BJ (cell line): Measurements from ENCODE around the gene OPRL1. TPM values are rescaled to one million over a fixed set of nuclear protein-coding genes. Genes with fewer than 3 reads are reported as not detected.

Source experiments
- CTCF ChIA-PET: fragments of 350-600 bp; formaldehyde crosslinking; extraction: SDS; loops from one replicate; lab custom pipeline; 2021; ENCODE audit warnings: antibody characterized with exemption, inconsistent platforms; lab: Yijun Ruan, JAX
- POLR2A ChIA-PET: fragments of 300-600 bp; sonication (Branson Sonifier 250); formaldehyde crosslinking; extraction: SDS; loops from one replicate; lab custom pipeline; 2021; ENCODE audit warnings: antibody characterized with exemption; lab: Charles Lee
- DNase-seq: peaks from one replicate; pipeline ENCODE4 v3.0.0-alpha.2; 2011; ENCODE audit warnings: low read depth
- H3K27me3 ChIP-seq: 2 replicates; pipeline ENCODE4 v1.6.0; 2011; ENCODE audit warnings: low read length; ENCODE audit not compliant: control insufficient read depth, insufficient read depth
- H3K36me3 ChIP-seq: 2 replicates; pipeline ENCODE4 v1.5.1; 2011; ENCODE audit warnings: low read length; ENCODE audit not compliant: control insufficient read depth, insufficient read depth
- H3K4me3 ChIP-seq: 2 replicates; pipeline ENCODE4 v1.5.1; 2011; ENCODE audit warnings: low read depth, mild to moderate bottlenecking, control low read depth, low read length
- CTCF ChIP-seq: IDR thresholded peaks from 2 replicates; pipeline ENCODE4 v1.5.1; 2011; ENCODE audit warnings: low read depth, mild to moderate bottlenecking, control low read depth, inconsistent platforms, low read length, moderate library complexity; ENCODE audit not compliant: insufficient read depth
- polyA plus RNA-seq: library from polyadenylated mRNA; depleted of rRNA; stranded (reverse); fragments of >200 nt; gene quantifications from 2 replicates; pipeline ENCODE4 v1.2.3, GENCODE V29; 2011

Gene OPRL1
- polyA plus RNA-seq, 1 experiment: 0.97 TPM

GRCh38 chr20:64056639-64056888 is 23.3 kb upstream of the OPRL1 start:
- Histone ChIP-seq H3K4me3 (no peak overlapping the region), H3K27me3 (peaks cover 7% of the 10 kb centered on the region; the same call in 1 of the 2 replicates), H3K36me3 (no peaks in the 10 kb centered on the region)
- ChIA-PET CTCF (interaction anchor here (1.4 to 8.0 kb wide), 2 partner anchors 17 to 77 kb away, joined by 20 to 76 read pairs; partner anchors contain the start of genes PRPF6 and SAMD10), POLR2A (no interaction called here)
- DNase-seq: no peak
- TF ChIP-seq CTCF: no peak

- H3K4me3 ChIP-seq: no peak overlapping the region
- H3K36me3 ChIP-seq: no peaks in the 10 kb centered on the region
- ChIA-PET POLR2A (no interaction called here), CTCF (interaction anchor here (0.7 to 8.0 kb wide), 10 partner anchors 10 to 192 kb away, joined by 3 to 76 read pairs (median 6); partner anchors contain the start of genes C20orf204, PRPF6, SAMD10 and TPD52L2)
- DNase-seq: no peak
- peaks cover 5% of the 10 kb centered on the region; the same call in 1 of the 2 replicates for H3K27me3 ChIP-seq
- no peak for TF ChIP-seq CTCF
Observed at GRCh38 chr20:64056889-64057627, 22.8 kb upstream of the OPRL1 start.

DNA sequence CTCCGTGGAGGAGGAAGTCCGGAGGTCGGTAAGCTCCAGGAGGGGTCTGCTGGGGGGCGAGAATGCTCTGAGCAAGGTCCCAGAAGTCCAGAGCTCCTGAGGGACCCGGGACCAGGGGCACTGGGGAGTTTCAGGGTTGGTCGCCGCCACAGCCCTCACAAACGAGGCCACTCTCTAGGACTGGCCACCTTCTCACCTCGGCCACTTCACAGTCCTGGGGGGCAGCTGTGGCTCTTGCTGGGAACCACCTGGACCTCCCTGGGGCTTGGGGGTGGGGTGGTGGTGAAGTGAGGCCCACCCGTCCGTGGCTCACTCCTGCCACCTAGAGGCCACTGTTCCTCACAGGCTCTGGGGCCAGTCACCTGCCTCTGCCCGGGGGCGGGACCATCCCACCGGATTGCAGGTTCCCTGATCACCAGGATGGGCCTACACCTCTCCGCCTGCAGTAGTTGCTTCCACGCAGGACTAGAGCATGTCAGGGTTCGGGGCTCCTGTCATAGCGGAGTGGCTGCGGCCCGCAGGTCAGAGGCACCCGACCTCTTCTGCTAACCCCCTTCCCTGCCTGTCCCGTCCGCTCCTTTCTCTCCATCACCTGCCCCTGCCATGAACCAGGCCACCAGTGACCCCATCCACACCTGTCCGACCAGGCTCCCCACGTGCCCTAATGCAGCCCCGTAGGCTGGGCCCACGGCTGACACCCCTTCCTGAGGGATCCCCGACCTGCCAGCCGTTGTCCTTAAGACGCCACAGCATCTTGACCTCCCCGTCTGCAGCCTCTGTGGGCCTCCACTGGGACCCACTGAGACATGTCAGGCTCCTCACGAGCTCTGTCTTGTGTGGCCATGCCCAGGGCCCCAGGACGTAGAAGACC is 22.0 kb upstream of the OPRL1 start:
- no peak for DNase-seq
- ChIA-PET POLR2A (no interaction called here), CTCF (interaction anchor here (0.7 to 8.0 kb wide), 14 partner anchors 10 to 193 kb away, joined by 3 to 76 read pairs (median 6); partner anchors contain the start of genes C20orf204, PRPF6, SAMD10 and TPD52L2)
- TF ChIP-seq CTCF: peak; percentile 93
- Histone ChIP-seq H3K4me3 (no peak overlapping the region), H3K27me3 (peaks cover 1% of the 10 kb centered on the region; the same call in 1 of the 2 replicates), H3K36me3 (no peaks in the 10 kb centered on the region)

DNA sequence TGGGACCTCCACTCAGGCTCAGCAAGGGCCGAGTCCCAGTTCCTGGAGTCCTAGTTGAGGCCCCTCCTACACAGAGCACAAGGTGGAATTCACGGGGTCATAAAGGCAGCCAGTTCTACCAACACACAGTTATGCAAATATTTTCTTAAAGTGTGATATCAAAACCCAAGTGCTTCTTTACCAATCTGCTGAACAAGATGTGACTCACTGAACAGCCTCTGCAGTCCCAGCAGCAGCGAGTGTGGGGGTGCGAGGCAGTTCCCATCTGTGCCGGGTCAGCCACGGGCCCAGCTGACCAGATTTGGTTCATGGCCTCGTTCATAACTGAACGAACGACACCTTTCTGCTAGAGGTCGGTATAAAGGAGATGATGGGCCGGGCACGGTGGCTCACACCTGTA is 21.3 kb upstream of the OPRL1 start:
- Histone ChIP-seq H3K4me3 (no peak overlapping the region), H3K27me3 (no peaks in the 10 kb centered on the region; the same call in 1 of the 2 replicates), H3K36me3 (no peaks in the 10 kb centered on the region)
- no peak for TF ChIP-seq CTCF
- ChIA-PET POLR2A (no interaction called here), CTCF (interaction anchor here (0.9 to 8.0 kb wide), 7 partner anchors 8 to 78 kb away, joined by 3 to 76 read pairs (median 4); partner anchors contain the start of genes PRPF6 and SOX18)
- no peak for DNase-seq

DNA sequence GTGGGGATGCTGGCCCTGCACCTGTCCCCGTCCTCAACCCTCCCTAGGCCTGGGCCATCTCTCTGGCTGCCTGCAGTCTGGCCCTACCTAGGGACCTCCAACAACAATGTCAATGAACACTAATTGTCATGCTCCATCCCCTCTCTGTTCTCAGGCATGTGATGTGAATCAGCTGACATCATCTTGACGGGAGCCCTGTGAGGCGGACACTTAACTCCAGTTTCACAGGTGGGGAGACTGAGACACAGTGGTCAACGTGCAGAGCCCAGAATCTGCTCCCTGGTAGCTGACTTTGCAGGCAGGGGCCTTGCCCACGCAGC is 17.6 kb upstream of the OPRL1 start:
- CTCF ChIA-PET: interaction anchor here (0.8 to 2.7 kb wide), 5 partner anchors 9 to 525 kb away, joined by 3 to 21 read pairs (median 4); partner anchors contain the start of gene OPRL1
- Histone ChIP-seq H3K36me3 (no peaks in the 10 kb centered on the region), H3K27me3 (no peaks in the 10 kb centered on the region), H3K4me3 (peak overlapping the region; percentile 51)
- no peak for DNase-seq
- TF ChIP-seq CTCF: no peak
- POLR2A ChIA-PET: no interaction called here
